ENCODE data around the gene KIF26A. TPM values are rescaled to one million over a fixed set of nuclear protein-coding genes. Genes with fewer than 3 reads are reported as not detected.

Gene KIF26A
- total and polyA plus RNA-seq, 2 donors (not counting 1 experiment from before 2014, with no cell fraction given) = 0.15 TPM; not detected in 1

GRCh38 chr14:104091927-104092771 is 46.2 kb upstream of the KIF26A start:
- DNase-seq = no peak
- Histone ChIP-seq H3K9ac (ENCODE audit: low read length) (no peak overlapping the region), H3K4me2 (replicated peaks; ENCODE audit: low read depth, low read length, poor library complexity, severe bottlenecking) (no peak overlapping the region), H3K36me3 (replicated peaks in 1 of 2; ENCODE audit: control extremely low read depth in 1 of 2, control insufficient read depth in 1 of 2, extremely low read depth in 1 of 2, insufficient read depth in 2 of 2, low read length in 1 of 2) (no peaks in the 10 kb centered on the region), H3K27me3 (replicated peaks in 1 of 4; ENCODE audit: control extremely low read depth in 1 of 4, control insufficient read depth in 3 of 4, insufficient read depth in 4 of 4, low read length in 3 of 4) (peaks cover 0 to 13% (median 0%) of the 10 kb centered on the region in 4 experiments), H4K20me1 (ENCODE audit: control insufficient read depth, insufficient read depth, low read length, poor library complexity, severe bottlenecking) (no peaks in the 10 kb centered on the region), H3K27ac (ENCODE audit: low read length in 2 of 2) (no peak overlapping the region), H2AFZ (ENCODE audit: insufficient read depth, low read depth, low read length, poor library complexity, severe bottlenecking) (no peak overlapping the region), H3K9me3 (ENCODE audit: control extremely low read depth in 1 of 3, control insufficient read depth in 2 of 3, insufficient read depth in 1 of 3, low read length in 2 of 3) (no peaks in the 10 kb centered on the region), H3K79me2 (ENCODE audit: control insufficient read depth, insufficient read depth, low read length) (no peaks in the 10 kb centered on the region), H3K4me3 (ENCODE audit: control extremely low read depth in 1 of 5, extremely low read depth in 1 of 5, insufficient read depth in 1 of 5, low read depth in 2 of 5, low read length in 4 of 5) (no peak overlapping the region), H3K4me1 (ENCODE audit: control insufficient read depth in 2 of 2, insufficient read depth in 2 of 2, low read length in 2 of 2) (peaks cover 0 to 6% of the 10 kb centered on the region in 2 donors)
- ATAC-seq (ENCODE audit: low read depth) = no peak
- Mint-ChIP-seq H3K4me1 (peaks cover 7% of the 10 kb centered on the region), H3K27ac (no peak overlapping the region), H3K4me3 (no peak overlapping the region), H3K27me3 (peaks cover 5% of the 10 kb centered on the region), H3K9me3 (ENCODE audit: insufficient read depth) (no peaks in the 10 kb centered on the region)
- intact Hi-C loops (cut with micrococcal nuclease) = no loop called here
- ChIA-PET CTCF (interaction anchor here (1.1 to 1.2 kb wide), 2 partner anchors 14 kb away, joined by 4 to 6 read pairs; no protein-coding TSS in a partner anchor), POLR2A (no interaction called here)
- TF ChIP-seq EZH2 (IDR thresholded peaks at IDR 0.05; ENCODE audit: borderline replicate concordance, insufficient read depth, low read depth, low read length, poor library complexity, severe bottlenecking) (no peak), CTCF (IDR thresholded peaks at IDR 0.05) (no peak)
- WGBS (ENCODE audit: insufficient coverage) = 84% methylated on average over 23 of the region's 23 CpGs

GRCh38 chr14:104092931-104093365 is 45.4 kb upstream of the KIF26A start:
- Histone ChIP-seq H4K20me1 (ENCODE audit: control insufficient read depth, insufficient read depth, low read length, poor library complexity, severe bottlenecking) (no peaks in the 10 kb centered on the region), H3K79me2 (ENCODE audit: control insufficient read depth, insufficient read depth, low read length) (no peaks in the 10 kb centered on the region), H2AFZ (ENCODE audit: insufficient read depth, low read depth, low read length, poor library complexity, severe bottlenecking) (no peak overlapping the region), H3K9me3 (ENCODE audit: control extremely low read depth in 1 of 3, control insufficient read depth in 2 of 3, insufficient read depth in 1 of 3, low read length in 2 of 3) (no peaks in the 10 kb centered on the region), H3K9ac (ENCODE audit: low read length) (no peak overlapping the region), H3K4me1 (ENCODE audit: control insufficient read depth in 2 of 2, insufficient read depth in 2 of 2, low read length in 2 of 2) (peaks cover 0 to 6% of the 10 kb centered on the region in 2 donors), H3K27ac (ENCODE audit: low read length in 2 of 2) (no peak overlapping the region), H3K4me3 (ENCODE audit: control extremely low read depth in 1 of 5, extremely low read depth in 1 of 5, insufficient read depth in 1 of 5, low read depth in 2 of 5, low read length in 4 of 5) (no peak overlapping the region), H3K36me3 (replicated peaks in 1 of 2; ENCODE audit: control extremely low read depth in 1 of 2, control insufficient read depth in 1 of 2, extremely low read depth in 1 of 2, insufficient read depth in 2 of 2, low read length in 1 of 2) (no peaks in the 10 kb centered on the region), H3K4me2 (replicated peaks; ENCODE audit: low read depth, low read length, poor library complexity, severe bottlenecking) (no peak overlapping the region), H3K27me3 (replicated peaks in 1 of 4; ENCODE audit: control extremely low read depth in 1 of 4, control insufficient read depth in 3 of 4, insufficient read depth in 4 of 4, low read length in 3 of 4) (peaks cover 0 to 8% (median 0%) of the 10 kb centered on the region in 4 experiments)
- H3K27ac Mint-ChIP-seq = no peak overlapping the region
- peaks cover 7% of the 10 kb centered on the region for H3K4me1 Mint-ChIP-seq
- H3K9me3 Mint-ChIP-seq (ENCODE audit: insufficient read depth) = no peaks in the 10 kb centered on the region
- TF ChIP-seq CTCF (IDR thresholded peaks at IDR 0.05) = no peak
- no peak for TF ChIP-seq EZH2 (IDR thresholded peaks at IDR 0.05; ENCODE audit: borderline replicate concordance, insufficient read depth, low read depth, low read length, poor library complexity, severe bottlenecking)
- DNase-seq = no peak
- intact Hi-C loops (cut with micrococcal nuclease) = no loop called here
- POLR2A ChIA-PET = no interaction called here
- CTCF ChIA-PET = interaction anchor here (1.0 to 1.2 kb wide), 2 partner anchors 15 to 547 kb away, joined by 3 to 4 read pairs; no protein-coding TSS in a partner anchor
- no peak for ATAC-seq (ENCODE audit: low read depth)
- no peak overlapping the region for H3K4me3 Mint-ChIP-seq
- 80% methylated on average over 10 of the region's 11 CpGs for WGBS (ENCODE audit: insufficient coverage)
- H3K27me3 Mint-ChIP-seq = peaks cover 3% of the 10 kb centered on the region
